OCI-LY7 (cell line): ENCODE measurements around the gene KAT6B.

Experiments
- EZH2phosphoT487 ChIP-seq: fragments of 200-600 bp; sonication (generic); IDR thresholded peaks from 2 replicates; pipeline ENCODE4 v1.6.1; 2018; ENCODE audit warnings: low read depth, borderline replicate concordance, mild to moderate bottlenecking, mixed run types, antibody characterized with exemption, low read length, moderate library complexity, mixed read lengths
- TF ChIP-seq, protein P1 (sequence below): fragments of 200-600 bp; sonication (generic); conservative IDR thresholded peaks from 2 replicates; pipeline ENCODE4 v1.5.1; 2014; ENCODE audit warnings: mild to moderate bottlenecking, antibody characterized with exemption, low read length, moderate library complexity, mixed read lengths

DNA sequence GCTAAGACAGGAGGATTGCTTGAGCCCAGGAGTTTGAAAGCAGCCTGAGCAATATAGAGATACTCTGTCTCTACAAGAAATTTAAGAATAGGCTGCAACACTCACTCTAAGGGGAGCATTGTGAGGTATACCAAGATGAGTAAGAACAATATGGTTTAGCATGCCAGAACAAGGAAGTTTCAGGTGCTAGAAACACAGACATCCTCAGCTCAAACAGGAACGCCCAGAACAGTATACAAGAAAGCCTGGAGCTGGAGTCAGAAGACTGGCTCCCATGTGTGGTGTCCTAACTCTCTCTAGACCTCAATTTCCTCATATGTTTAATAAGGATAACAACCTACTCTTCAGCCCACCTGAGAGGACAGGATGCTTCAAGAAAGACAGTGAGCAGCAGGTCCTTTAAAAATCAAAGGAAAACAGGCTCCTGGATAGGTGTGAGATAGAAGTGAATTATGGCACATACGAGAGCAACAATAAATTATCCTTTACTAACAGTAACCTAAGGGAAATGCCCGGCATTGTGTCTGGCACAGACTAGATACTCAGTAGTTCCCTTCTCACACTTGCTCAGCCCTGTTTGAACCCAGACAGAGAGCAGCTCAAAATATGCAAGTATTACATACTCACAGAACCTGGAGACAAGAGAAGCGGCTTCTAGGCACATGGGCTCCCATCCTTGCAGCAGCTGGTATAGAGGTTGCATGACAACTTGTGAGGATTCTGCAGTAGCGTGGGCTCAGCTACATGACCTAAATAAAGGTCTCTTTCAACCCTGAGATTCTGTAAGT lies 45.4 kb downstream of the KAT6B start:
- TF ChIP-seq, protein P1, sequence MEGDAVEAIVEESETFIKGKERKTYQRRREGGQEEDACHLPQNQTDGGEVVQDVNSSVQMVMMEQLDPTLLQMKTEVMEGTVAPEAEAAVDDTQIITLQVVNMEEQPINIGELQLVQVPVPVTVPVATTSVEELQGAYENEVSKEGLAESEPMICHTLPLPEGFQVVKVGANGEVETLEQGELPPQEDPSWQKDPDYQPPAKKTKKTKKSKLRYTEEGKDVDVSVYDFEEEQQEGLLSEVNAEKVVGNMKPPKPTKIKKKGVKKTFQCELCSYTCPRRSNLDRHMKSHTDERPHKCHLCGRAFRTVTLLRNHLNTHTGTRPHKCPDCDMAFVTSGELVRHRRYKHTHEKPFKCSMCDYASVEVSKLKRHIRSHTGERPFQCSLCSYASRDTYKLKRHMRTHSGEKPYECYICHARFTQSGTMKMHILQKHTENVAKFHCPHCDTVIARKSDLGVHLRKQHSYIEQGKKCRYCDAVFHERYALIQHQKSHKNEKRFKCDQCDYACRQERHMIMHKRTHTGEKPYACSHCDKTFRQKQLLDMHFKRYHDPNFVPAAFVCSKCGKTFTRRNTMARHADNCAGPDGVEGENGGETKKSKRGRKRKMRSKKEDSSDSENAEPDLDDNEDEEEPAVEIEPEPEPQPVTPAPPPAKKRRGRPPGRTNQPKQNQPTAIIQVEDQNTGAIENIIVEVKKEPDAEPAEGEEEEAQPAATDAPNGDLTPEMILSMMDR, result no peak
- no peak for TF ChIP-seq EZH2phosphoT487
